DOHH2 (cell line): ENCODE results near the gene TASP1.

ENCODE experiments used
- H3F3A ChIP-seq: fragments of 200-600 bp; sonication (generic), shearing (Covaris generic); 2 replicates; pipeline ENCODE4 v1.6.0; 2016; ENCODE audit warnings: antibody characterized with exemption, mild to moderate bottlenecking; ENCODE audit not compliant: control insufficient read depth, insufficient read depth
- H3K27ac ChIP-seq: fragments of 200-600 bp; sonication (generic); 2 replicates; pipeline ENCODE4 v1.5.1; 2014; ENCODE audit warnings: low read depth, mild to moderate bottlenecking, low read length, moderate library complexity
- H3K27me3 ChIP-seq: fragments of 200-600 bp; sonication (generic); 2 replicates; pipeline ENCODE4 v1.6.1; 2014; ENCODE audit warnings: mild to moderate bottlenecking, low read length, mixed read lengths; ENCODE audit not compliant: control insufficient read depth
- H3K36me3 ChIP-seq: fragments of 200-600 bp; sonication (generic); 2 replicates; pipeline ENCODE4 v1.6.1; 2014; ENCODE audit warnings: mild to moderate bottlenecking, low read length, moderate library complexity, mixed read lengths; ENCODE audit not compliant: control insufficient read depth
- H3K4me1 ChIP-seq: fragments of 200-600 bp; sonication (generic); 2 replicates; pipeline ENCODE4 v1.6.1; 2014; ENCODE audit warnings: mild to moderate bottlenecking, low read length, mixed read lengths; ENCODE audit not compliant: control insufficient read depth
- H3K4me2 ChIP-seq: fragments of 200-600 bp; sonication (generic); 2 replicates; pipeline ENCODE4 v1.6.0; 2014; ENCODE audit warnings: mild to moderate bottlenecking, low read length, moderate library complexity
- H3K4me3 ChIP-seq: fragments of 200-600 bp; sonication (generic); 2 replicates; pipeline ENCODE4 v1.5.1; 2014; ENCODE audit warnings: mild to moderate bottlenecking, low read length, mixed read lengths
- H3K79me2 ChIP-seq: fragments of 200-600 bp; sonication (generic); 2 replicates; pipeline ENCODE4 v1.6.1; 2014; ENCODE audit warnings: mild to moderate bottlenecking, low read length, mixed read lengths; ENCODE audit not compliant: control insufficient read depth
- H3K9me2 ChIP-seq: fragments of 200-600 bp; sonication (generic); replicated peaks from 2 replicates; pipeline ENCODE4 v1.6.1; 2014; ENCODE audit warnings: mild to moderate bottlenecking, low read length, mixed read lengths; ENCODE audit not compliant: control insufficient read depth
- H3K9me3 ChIP-seq: fragments of 200-600 bp; sonication (generic); 2 replicates; pipeline ENCODE4 v1.6.1; 2014; ENCODE audit warnings: antibody characterized with exemption, low read length, mixed read lengths; ENCODE audit not compliant: control insufficient read depth, insufficient read depth
- H4K20me1 ChIP-seq: fragments of 200-600 bp; sonication (generic); 2 replicates; pipeline ENCODE4 v1.6.0; 2014; ENCODE audit warnings: low read depth, mild to moderate bottlenecking, antibody characterized with exemption, low read length, moderate library complexity; ENCODE audit not compliant: control insufficient read depth, insufficient read depth
- CTCF ChIP-seq: fragments of 200-600 bp; sonication (generic); IDR thresholded peaks from one replicate; pipeline ENCODE4 v1.5.1; 2014; ENCODE audit warnings: antibody characterized with exemption, mild to moderate bottlenecking, low read depth, low read length; ENCODE audit not compliant: poor library complexity, severe bottlenecking
- EZH2phosphoT487 ChIP-seq: fragments of 200-600 bp; sonication (generic); IDR thresholded peaks from 2 replicates; pipeline ENCODE4 v1.6.1; 2017; ENCODE audit warnings: borderline replicate concordance, mild to moderate bottlenecking, antibody characterized with exemption, low read length, moderate library complexity, mixed read lengths

The TASP1 gene

GRCh38 chr20:13525225-13525940 lies 113.3 kb downstream of the TASP1 start:
- H3K27me3 ChIP-seq, result no peaks in the 10 kb centered on the region
- no peak overlapping the region for H3K4me2 ChIP-seq
- H3K36me3 ChIP-seq, result no peaks in the 10 kb centered on the region
- no peaks in the 10 kb centered on the region for H4K20me1 ChIP-seq
- no peak overlapping the region for H3K4me3 ChIP-seq
- H3K79me2 ChIP-seq, result no peaks in the 10 kb centered on the region
- TF ChIP-seq EZH2phosphoT487 (no peak), CTCF (no peak)
- H3K9me2 ChIP-seq, result no peaks in the 10 kb centered on the region
- H3K4me1 ChIP-seq, result no peaks in the 10 kb centered on the region
- H3K27ac ChIP-seq, result no peak overlapping the region
- no peaks in the 10 kb centered on the region for H3K9me3 ChIP-seq
- H3F3A ChIP-seq, result no peaks in the 10 kb centered on the region

DNA sequence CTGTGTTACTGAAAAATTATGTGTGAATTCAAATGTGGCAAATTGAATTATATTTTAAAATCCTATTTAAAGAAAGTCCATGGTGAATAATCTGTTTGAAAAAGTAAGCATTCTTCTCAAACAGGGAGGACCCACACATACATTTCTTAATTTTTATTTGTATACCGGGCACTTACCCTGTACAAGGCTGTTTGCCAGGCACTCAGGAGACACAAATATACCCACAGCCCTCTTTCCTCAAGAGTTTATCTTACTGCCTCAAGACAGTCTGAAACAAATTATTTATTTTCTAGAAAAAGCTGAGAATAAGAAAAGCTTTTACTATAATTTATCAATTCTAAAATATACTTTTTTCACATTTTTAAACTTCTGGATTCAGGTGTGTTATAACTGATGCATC lies 114.4 kb downstream of the TASP1 start:
- H3K36me3 ChIP-seq, result no peaks in the 10 kb centered on the region
- TF ChIP-seq EZH2phosphoT487, result no peak
- TF ChIP-seq CTCF, result no peak
- no peaks in the 10 kb centered on the region for H3K9me2 ChIP-seq
- H3K4me3 ChIP-seq, result no peak overlapping the region
- no peak overlapping the region for H3K4me2 ChIP-seq
- no peak overlapping the region for H3K27ac ChIP-seq
- no peaks in the 10 kb centered on the region for H3K79me2 ChIP-seq
- no peaks in the 10 kb centered on the region for H3F3A ChIP-seq
- no peaks in the 10 kb centered on the region for H3K4me1 ChIP-seq
- no peaks in the 10 kb centered on the region for H4K20me1 ChIP-seq
- H3K9me3 ChIP-seq, result no peaks in the 10 kb centered on the region
- H3K27me3 ChIP-seq, result no peaks in the 10 kb centered on the region

GRCh38 chr20:13517831-13518230 lies 120.9 kb downstream of the TASP1 start:
- H3K79me2 ChIP-seq, result no peaks in the 10 kb centered on the region
- no peak for TF ChIP-seq CTCF
- TF ChIP-seq EZH2phosphoT487, result no peak
- no peaks in the 10 kb centered on the region for H3F3A ChIP-seq
- no peak overlapping the region for H3K4me2 ChIP-seq
- H3K9me3 ChIP-seq, result no peaks in the 10 kb centered on the region
- no peaks in the 10 kb centered on the region for H3K9me2 ChIP-seq
- no peaks in the 10 kb centered on the region for H3K27me3 ChIP-seq
- H3K4me3 ChIP-seq, result no peak overlapping the region
- H4K20me1 ChIP-seq, result no peaks in the 10 kb centered on the region
- H3K27ac ChIP-seq, result no peak overlapping the region
- H3K4me1 ChIP-seq, result no peaks in the 10 kb centered on the region
- no peaks in the 10 kb centered on the region for H3K36me3 ChIP-seq
